Measurements from ENCODE around the gene TOR1AIP1.

The TOR1AIP1 gene

DNA sequence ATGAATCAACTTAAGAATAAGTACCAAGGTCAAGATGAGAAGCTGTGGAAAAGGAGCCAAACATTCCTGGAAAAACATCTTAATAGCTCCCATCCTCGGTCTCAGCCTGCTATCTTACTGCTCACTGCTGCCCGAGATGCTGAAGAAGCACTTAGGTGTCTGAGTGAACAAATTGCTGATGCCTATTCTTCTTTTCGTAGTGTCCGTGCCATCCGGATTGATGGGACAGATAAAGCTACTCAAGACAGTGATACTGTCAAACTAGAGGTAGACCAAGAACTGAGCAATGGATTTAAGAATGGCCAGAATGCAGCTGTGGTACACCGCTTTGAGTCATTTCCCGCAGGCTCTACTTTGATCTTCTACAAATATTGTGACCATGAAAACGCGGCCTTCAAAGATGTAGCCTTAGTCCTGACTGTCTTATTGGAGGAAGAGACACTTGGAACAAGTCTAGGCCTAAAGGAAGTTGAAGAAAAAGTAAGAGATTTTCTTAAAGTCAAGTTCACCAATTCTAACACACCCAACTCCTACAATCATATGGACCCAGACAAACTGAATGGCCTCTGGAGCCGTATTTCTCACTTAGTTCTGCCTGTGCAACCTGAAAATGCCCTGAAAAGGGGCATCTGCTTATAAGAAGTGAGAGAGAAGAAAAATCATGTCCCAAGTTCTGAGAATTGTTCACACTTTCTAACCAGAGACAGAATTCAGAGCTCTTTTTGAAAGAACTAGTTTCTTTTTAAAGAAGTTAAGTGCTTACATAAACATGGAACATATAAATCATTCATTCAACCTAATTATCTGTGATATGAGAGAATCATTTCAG lies 35.7 kb downstream of the TOR1AIP1 start:
- no peak overlapping the region for H3K9ac ChIP-seq (ENCODE audit: low read depth, low read length)
- H3K4me1 ChIP-seq (ENCODE audit: insufficient read depth, low read length), result no peaks in the 10 kb centered on the region
- H3K27ac ChIP-seq (ENCODE audit: low read length), result no peak overlapping the region
- H3K36me3 ChIP-seq (ENCODE audit: insufficient read depth, low read length), result peaks cover 68% of the 10 kb centered on the region
- no peak overlapping the region for H2AFZ ChIP-seq (ENCODE audit: low read depth, low read length)
- no peak for ATAC-seq (ENCODE audit: insufficient read depth, low read depth)
- H3K4me2 ChIP-seq (ENCODE audit: insufficient read depth, low read length), result no peak overlapping the region
- no peak for DNase-seq
- H4K20me1 ChIP-seq (ENCODE audit: insufficient read depth, low read length), result no peaks in the 10 kb centered on the region
- H3K9me3 ChIP-seq (ENCODE audit: insufficient read depth, low read length, severe bottlenecking), result no peaks in the 10 kb centered on the region
- TF ChIP-seq EZH2 (IDR thresholded peaks at IDR 0.05; ENCODE audit: borderline replicate concordance, low read depth, low read length, severe bottlenecking), result no peak
- TF ChIP-seq CTCF (IDR thresholded peaks at IDR 0.05; ENCODE audit: borderline replicate concordance, extremely low read depth, low read length, poor library complexity, severe bottlenecking), result no peak
- no peaks in the 10 kb centered on the region for H3K27me3 ChIP-seq (ENCODE audit: insufficient read depth, low read length, poor library complexity)
- H3K4me3 ChIP-seq (ENCODE audit: low read depth in 1 of 2, low read length in 2 of 2), result no peak overlapping the region
- H3K79me2 ChIP-seq (ENCODE audit: insufficient read depth, low read length), result no peaks in the 10 kb centered on the region

DNA sequence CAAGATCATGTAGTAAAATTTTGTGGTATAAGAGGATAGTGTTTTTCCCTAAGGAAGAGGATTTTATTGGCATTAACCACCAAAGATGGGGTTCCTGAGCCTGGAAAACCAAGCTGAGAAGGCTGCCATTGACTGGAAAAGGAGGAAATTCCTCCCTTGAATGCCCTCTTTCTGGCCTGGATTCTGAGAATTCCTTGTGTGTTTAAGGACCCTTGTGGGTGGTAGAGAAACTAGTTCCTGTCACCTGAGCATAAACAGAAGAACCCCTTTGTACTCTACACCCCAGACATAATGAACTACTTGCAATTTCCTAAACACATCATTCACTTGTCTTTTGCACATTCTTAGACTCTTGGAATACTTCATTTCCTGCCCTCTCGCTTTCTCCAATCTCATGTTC lies 39.4 kb downstream of the TOR1AIP1 start:
- Histone ChIP-seq H3K9me3 (ENCODE audit: insufficient read depth, low read length, severe bottlenecking) (no peaks in the 10 kb centered on the region), H3K9ac (ENCODE audit: low read depth, low read length) (no peak overlapping the region), H3K4me3 (ENCODE audit: low read depth in 1 of 2, low read length in 2 of 2) (no peak overlapping the region)

DNA sequence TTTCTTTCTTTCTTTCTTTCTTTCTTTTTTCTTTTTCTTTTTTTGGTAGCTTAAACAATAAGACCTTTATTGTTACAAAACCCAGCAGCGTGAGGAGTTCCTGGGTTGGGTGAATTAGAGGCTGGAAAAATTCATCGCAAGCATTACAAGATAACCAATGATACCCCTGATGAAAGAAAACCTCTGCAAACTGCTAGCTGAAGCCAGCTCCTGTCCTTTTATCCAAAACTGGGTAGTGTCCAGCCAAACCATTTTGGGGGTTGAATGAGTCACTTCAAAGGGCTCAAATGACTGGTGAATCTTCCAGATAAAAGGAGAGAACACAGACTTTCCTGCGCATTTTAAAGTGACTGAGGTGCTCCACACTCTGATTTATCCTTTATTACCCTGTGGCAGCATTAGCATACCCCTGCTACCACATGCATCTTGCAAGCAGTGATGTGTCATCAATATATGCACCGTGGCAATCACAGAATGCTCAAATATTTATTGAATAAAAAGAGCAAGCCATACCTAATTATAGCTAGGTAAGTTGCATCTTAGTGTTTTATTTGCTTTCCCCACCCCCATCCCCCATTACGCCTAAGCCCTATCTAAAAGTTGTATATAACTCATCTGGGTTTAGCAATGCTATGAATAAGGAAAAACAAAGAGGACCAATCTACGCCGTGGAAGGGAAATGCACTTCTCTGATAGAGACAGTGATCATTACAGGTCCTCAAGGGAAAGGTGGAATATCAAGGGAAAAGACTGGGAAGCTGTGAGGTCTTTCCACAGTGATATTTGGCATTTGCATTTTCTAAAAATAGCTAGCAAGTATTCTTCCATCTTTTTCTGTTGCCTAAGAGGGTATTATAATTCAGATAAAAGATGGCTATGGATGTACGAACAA lies 40.1 kb downstream of the TOR1AIP1 start:
- DNase-seq (no peak), ATAC-seq (ENCODE audit: insufficient read depth, low read depth) (no peak)
- Histone ChIP-seq H4K20me1 (ENCODE audit: insufficient read depth, low read length) (no peaks in the 10 kb centered on the region), H3K4me1 (ENCODE audit: insufficient read depth, low read length) (no peaks in the 10 kb centered on the region), H3K27me3 (ENCODE audit: insufficient read depth, low read length, poor library complexity) (no peaks in the 10 kb centered on the region), H3K36me3 (ENCODE audit: insufficient read depth, low read length) (peaks cover 34% of the 10 kb centered on the region), H3K4me3 (ENCODE audit: low read depth in 1 of 2, low read length in 2 of 2) (no peak overlapping the region), H3K9ac (ENCODE audit: low read depth, low read length) (no peak overlapping the region), H2AFZ (ENCODE audit: low read depth, low read length) (no peak overlapping the region), H3K79me2 (ENCODE audit: insufficient read depth, low read length) (no peaks in the 10 kb centered on the region), H3K9me3 (ENCODE audit: insufficient read depth, low read length, severe bottlenecking) (no peaks in the 10 kb centered on the region), H3K27ac (ENCODE audit: low read length) (no peak overlapping the region), H3K4me2 (ENCODE audit: insufficient read depth, low read length) (no peak overlapping the region)
- no peak for TF ChIP-seq CTCF (IDR thresholded peaks at IDR 0.05; ENCODE audit: borderline replicate concordance, extremely low read depth, low read length, poor library complexity, severe bottlenecking)
- no peak for TF ChIP-seq EZH2 (IDR thresholded peaks at IDR 0.05; ENCODE audit: borderline replicate concordance, low read depth, low read length, severe bottlenecking)

More for the DNA sequence above, 39.4 kb downstream of the TOR1AIP1 start:
- H3K4me1 ChIP-seq (ENCODE audit: insufficient read depth, low read length), result no peaks in the 10 kb centered on the region
- H4K20me1 ChIP-seq (ENCODE audit: insufficient read depth, low read length), result no peaks in the 10 kb centered on the region
- no peaks in the 10 kb centered on the region for H3K27me3 ChIP-seq (ENCODE audit: insufficient read depth, low read length, poor library complexity)
- TF ChIP-seq CTCF (IDR thresholded peaks at IDR 0.05; ENCODE audit: borderline replicate concordance, extremely low read depth, low read length, poor library complexity, severe bottlenecking), result no peak
- no peak for TF ChIP-seq EZH2 (IDR thresholded peaks at IDR 0.05; ENCODE audit: borderline replicate concordance, low read depth, low read length, severe bottlenecking)
- DNase-seq (no peak), ATAC-seq (ENCODE audit: insufficient read depth, low read depth) (no peak)
- H3K79me2 ChIP-seq (ENCODE audit: insufficient read depth, low read length), result no peaks in the 10 kb centered on the region
- H3K27ac ChIP-seq (ENCODE audit: low read length), result no peak overlapping the region
- H2AFZ ChIP-seq (ENCODE audit: low read depth, low read length), result no peak overlapping the region
- peaks cover 35% of the 10 kb centered on the region for H3K36me3 ChIP-seq (ENCODE audit: insufficient read depth, low read length)
- H3K4me2 ChIP-seq (ENCODE audit: insufficient read depth, low read length), result no peak overlapping the region

All from DND-41 (cell line).